GM19397 (cell line): ENCODE measurements around the gene PLEKHN1.

Experiments used
- ATAC-seq: cut with Tn5 transposase; IDR thresholded peaks from one replicate; pipeline ENCODE4 v1.9.1; 2021; ENCODE audit warnings: mild to moderate bottlenecking, moderate library complexity; ENCODE audit not compliant: unreplicated experiment

Gene PLEKHN1

GRCh38 chr1:966135-966703 lies at the start of gene PLEKHN1:
PLEKHN1 (plus strand) TSS chr1:966482; CDS start chr1:966532, 50 bp downstream.
- peak; percentile 17 for ATAC-seq

GRCh38 chr1:917076-917459 lies 49.2 kb upstream of the PLEKHN1 start:
- ATAC-seq: no peak

- no peak for ATAC-seq
Observed at GRCh38 chr1:917466-918091, 48.7 kb upstream of the PLEKHN1 start.

- no peak for ATAC-seq
Observed at GRCh38 chr1:918353-918752, 47.9 kb upstream of the PLEKHN1 start.

GRCh38 chr1:918843-919242 lies 47.4 kb upstream of the PLEKHN1 start:
- no peak for ATAC-seq

GRCh38 chr1:919271-919872 lies 46.9 kb upstream of the PLEKHN1 start:
- ATAC-seq: no peak

- ATAC-seq: no peak
Observed at GRCh38 chr1:920010-920409, 46.3 kb upstream of the PLEKHN1 start.

- no peak for ATAC-seq
Observed at GRCh38 chr1:920521-920920, 45.8 kb upstream of the PLEKHN1 start.

- no peak for ATAC-seq
Observed at GRCh38 chr1:921011-921837, 45.1 kb upstream of the PLEKHN1 start.

GRCh38 chr1:923131-923990 lies 42.9 kb upstream of the PLEKHN1 start, which contains the start of gene SAMD11:
SAMD11 (plus strand) TSS chr1:923923; CDS start chr1:924432, 509 bp downstream.
- no peak for ATAC-seq

GRCh38 chr1:923991-924655 lies 42.2 kb upstream of the PLEKHN1 start:
- ATAC-seq: no peak

- ATAC-seq: no peak
Observed at GRCh38 chr1:924656-925560, 41.4 kb upstream of the PLEKHN1 start.

- ATAC-seq: no peak
Observed at GRCh38 chr1:925561-926421, 40.5 kb upstream of the PLEKHN1 start.

GRCh38 chr1:927234-927633 lies 39.0 kb upstream of the PLEKHN1 start:
- no peak for ATAC-seq

- no peak for ATAC-seq
Observed at GRCh38 chr1:927748-928147, 38.5 kb upstream of the PLEKHN1 start.

GRCh38 chr1:928825-929661 lies 37.2 kb upstream of the PLEKHN1 start:
- no peak for ATAC-seq
